HepG2 (cell line): ENCODE data around the gene MIER2.

Source experiments
- MAZ ChIP-seq, 2 experiments: sonication (generic) in 1 of 2; formaldehyde crosslinking in 1 of 2; IDR thresholded peaks; 2 replicates each; pipeline versions ENCODE4 v1.5.0 to v1.6.1; 2012 to 2020; ENCODE audit warnings: low read depth in 2 of 2, mild to moderate bottlenecking in 2 of 2, borderline replicate concordance in 1 of 2, improper control_type of control experiment in 1 of 2, low read length in 1 of 2, missing genetic modification reagents in 1 of 2, moderate library complexity in 1 of 2
- MED8 ChIP-seq: sonication (generic); formaldehyde crosslinking; IDR thresholded peaks from 2 replicates; pipeline ENCODE4 v1.8.1; 2023; ENCODE audit warnings: mild to moderate bottlenecking, missing genetic modification reagents; ENCODE audit not compliant: insufficient replicate concordance
- TF ChIP-seq, protein P1 (sequence below): sonication (generic); formaldehyde crosslinking; IDR thresholded peaks from 2 replicates; pipeline ENCODE4 v1.5.0; 2020; ENCODE audit warnings: mild to moderate bottlenecking, missing genetic modification reagents, moderate library complexity
- TF ChIP-seq, protein P2 (sequence below): sonication (generic); formaldehyde crosslinking; conservative IDR thresholded peaks from 2 replicates; pipeline ENCODE4 v1.4.0; 2020; ENCODE audit warnings: missing genetic modification reagents

DNA sequence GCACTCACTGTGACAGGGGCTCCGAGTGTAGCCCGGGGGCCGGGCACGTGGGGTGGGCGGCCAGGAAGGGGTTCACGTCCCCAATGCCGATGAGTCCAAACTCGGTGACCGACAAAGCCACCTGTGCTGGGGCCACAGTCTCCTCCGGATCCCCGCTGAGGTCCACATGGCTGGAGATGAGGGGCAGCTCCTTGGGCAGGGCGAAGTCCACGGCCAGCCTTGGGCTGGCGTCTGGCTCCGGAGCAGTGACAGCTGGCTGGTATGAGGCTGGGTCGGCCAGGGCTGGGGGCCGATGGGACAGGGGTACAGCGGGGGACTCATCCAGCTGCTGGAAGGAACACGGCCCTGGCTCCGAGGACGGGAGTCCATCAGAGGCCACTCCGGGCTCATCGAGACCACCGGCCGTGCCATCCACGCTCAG lies 37.5 kb downstream of the MIER2 start:
- TF ChIP-seq, protein P1, sequence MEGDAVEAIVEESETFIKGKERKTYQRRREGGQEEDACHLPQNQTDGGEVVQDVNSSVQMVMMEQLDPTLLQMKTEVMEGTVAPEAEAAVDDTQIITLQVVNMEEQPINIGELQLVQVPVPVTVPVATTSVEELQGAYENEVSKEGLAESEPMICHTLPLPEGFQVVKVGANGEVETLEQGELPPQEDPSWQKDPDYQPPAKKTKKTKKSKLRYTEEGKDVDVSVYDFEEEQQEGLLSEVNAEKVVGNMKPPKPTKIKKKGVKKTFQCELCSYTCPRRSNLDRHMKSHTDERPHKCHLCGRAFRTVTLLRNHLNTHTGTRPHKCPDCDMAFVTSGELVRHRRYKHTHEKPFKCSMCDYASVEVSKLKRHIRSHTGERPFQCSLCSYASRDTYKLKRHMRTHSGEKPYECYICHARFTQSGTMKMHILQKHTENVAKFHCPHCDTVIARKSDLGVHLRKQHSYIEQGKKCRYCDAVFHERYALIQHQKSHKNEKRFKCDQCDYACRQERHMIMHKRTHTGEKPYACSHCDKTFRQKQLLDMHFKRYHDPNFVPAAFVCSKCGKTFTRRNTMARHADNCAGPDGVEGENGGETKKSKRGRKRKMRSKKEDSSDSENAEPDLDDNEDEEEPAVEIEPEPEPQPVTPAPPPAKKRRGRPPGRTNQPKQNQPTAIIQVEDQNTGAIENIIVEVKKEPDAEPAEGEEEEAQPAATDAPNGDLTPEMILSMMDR (CRISPR knock-in tag): no peak
- TF ChIP-seq MAZ (IDR thresholded peaks at IDR 0.05; ENCODE audit: borderline replicate concordance, low read depth, low read length): no peak
- TF ChIP-seq MAZ (CRISPR knock-in tag; IDR thresholded peaks at IDR 0.05; ENCODE audit: low read depth): no peak
- TF ChIP-seq MED8 (CRISPR knock-in tag): no peak
- TF ChIP-seq, protein P2, sequence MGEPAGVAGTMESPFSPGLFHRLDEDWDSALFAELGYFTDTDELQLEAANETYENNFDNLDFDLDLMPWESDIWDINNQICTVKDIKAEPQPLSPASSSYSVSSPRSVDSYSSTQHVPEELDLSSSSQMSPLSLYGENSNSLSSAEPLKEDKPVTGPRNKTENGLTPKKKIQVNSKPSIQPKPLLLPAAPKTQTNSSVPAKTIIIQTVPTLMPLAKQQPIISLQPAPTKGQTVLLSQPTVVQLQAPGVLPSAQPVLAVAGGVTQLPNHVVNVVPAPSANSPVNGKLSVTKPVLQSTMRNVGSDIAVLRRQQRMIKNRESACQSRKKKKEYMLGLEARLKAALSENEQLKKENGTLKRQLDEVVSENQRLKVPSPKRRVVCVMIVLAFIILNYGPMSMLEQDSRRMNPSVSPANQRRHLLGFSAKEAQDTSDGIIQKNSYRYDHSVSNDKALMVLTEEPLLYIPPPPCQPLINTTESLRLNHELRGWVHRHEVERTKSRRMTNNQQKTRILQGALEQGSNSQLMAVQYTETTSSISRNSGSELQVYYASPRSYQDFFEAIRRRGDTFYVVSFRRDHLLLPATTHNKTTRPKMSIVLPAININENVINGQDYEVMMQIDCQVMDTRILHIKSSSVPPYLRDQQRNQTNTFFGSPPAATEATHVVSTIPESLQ (CRISPR knock-in tag): no peak
